Adrenal gland (tissue), 5 donors: Measurements from ENCODE around the gene SIPA1L2.

ENCODE experiments used
- CTCF ChIP-seq, 6 experiments: fragments of 450-650 bp in 4 of 6; fragments of 200-600 bp in 2 of 6; sonication (generic) in 1 of 6; IDR thresholded peaks; 1 replicate in 5 of 6; 2 replicates in 1 of 6; pipeline versions ENCODE4 v1.5.1 to v1.8.0; 2016 to 2021; ENCODE audit warnings: antibody characterized with exemption in 6 of 6, mild to moderate bottlenecking in 2 of 6, moderate library complexity in 1 of 6
- POLR2A ChIP-seq, 2 donors: fragments of 450-650 bp; IDR thresholded peaks; one replicate each; pipeline ENCODE4 v1.6.1; 2017; ENCODE audit warnings: antibody characterized with exemption in 2 of 2, mild to moderate bottlenecking in 2 of 2, moderate library complexity in 1 of 2
- donor health status: DM: no; HTN: no; CAD: no.

GRCh38 chr1:232650418-232650817 lies 20.5 kb upstream of the SIPA1L2 start:
- no peak for TF ChIP-seq CTCF (IDR thresholded peaks at IDR 0.05)
- no peak for TF ChIP-seq POLR2A (IDR thresholded peaks at IDR 0.05)
